GM12873 (cell line): ENCODE results near the gene JPH3.

Experiments used
- TF ChIP-seq, protein P1 (sequence below): IDR thresholded peaks from 2 replicates; pipeline ENCODE4 v1.5.1; 2012; ENCODE audit warnings: low read depth, mild to moderate bottlenecking, moderate library complexity, low read length, control low read depth; ENCODE audit not compliant: insufficient read depth; ENCODE audit errors: missing control alignments

Gene JPH3

DNA sequence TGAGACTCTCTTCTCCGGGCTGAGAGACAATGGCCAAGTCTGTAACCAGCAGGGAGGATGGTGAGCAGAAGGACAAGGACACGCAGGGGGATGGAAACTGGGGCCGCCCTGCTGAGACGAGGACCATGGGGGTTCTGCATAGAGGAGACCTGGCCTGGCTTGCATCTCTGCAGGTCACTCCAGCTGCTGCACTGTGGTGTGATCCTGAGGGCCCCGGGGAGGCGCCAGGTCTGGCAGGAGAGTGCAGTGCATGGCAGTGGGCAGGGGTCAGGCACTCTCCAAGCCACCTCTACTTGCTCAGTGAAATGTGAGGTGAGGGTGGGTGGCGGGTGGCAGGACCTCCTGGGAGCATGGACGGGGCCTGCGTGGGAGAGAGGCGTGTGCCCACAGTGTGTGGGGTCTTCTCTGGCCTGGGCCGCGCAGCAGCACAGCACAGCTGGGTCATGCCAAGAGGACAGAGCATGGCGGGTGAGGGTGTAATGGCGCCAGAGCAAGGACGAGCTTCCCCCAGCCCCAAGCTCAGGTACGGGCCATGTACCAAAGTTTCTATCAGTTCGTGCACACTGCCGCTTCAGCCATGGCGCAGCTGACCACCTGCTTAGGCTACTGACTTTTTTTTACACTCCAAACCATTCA is 120.4 kb downstream of the JPH3 start:
- TF ChIP-seq, protein P1, sequence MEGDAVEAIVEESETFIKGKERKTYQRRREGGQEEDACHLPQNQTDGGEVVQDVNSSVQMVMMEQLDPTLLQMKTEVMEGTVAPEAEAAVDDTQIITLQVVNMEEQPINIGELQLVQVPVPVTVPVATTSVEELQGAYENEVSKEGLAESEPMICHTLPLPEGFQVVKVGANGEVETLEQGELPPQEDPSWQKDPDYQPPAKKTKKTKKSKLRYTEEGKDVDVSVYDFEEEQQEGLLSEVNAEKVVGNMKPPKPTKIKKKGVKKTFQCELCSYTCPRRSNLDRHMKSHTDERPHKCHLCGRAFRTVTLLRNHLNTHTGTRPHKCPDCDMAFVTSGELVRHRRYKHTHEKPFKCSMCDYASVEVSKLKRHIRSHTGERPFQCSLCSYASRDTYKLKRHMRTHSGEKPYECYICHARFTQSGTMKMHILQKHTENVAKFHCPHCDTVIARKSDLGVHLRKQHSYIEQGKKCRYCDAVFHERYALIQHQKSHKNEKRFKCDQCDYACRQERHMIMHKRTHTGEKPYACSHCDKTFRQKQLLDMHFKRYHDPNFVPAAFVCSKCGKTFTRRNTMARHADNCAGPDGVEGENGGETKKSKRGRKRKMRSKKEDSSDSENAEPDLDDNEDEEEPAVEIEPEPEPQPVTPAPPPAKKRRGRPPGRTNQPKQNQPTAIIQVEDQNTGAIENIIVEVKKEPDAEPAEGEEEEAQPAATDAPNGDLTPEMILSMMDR, result no peak

- TF ChIP-seq, protein P1, result no peak
Measured at GRCh38 chr16:87723226-87723623, 120.9 kb downstream of the JPH3 start.

- TF ChIP-seq, protein P1, result no peak
Measured at GRCh38 chr16:87724490-87725291, 122.4 kb downstream of the JPH3 start.

DNA sequence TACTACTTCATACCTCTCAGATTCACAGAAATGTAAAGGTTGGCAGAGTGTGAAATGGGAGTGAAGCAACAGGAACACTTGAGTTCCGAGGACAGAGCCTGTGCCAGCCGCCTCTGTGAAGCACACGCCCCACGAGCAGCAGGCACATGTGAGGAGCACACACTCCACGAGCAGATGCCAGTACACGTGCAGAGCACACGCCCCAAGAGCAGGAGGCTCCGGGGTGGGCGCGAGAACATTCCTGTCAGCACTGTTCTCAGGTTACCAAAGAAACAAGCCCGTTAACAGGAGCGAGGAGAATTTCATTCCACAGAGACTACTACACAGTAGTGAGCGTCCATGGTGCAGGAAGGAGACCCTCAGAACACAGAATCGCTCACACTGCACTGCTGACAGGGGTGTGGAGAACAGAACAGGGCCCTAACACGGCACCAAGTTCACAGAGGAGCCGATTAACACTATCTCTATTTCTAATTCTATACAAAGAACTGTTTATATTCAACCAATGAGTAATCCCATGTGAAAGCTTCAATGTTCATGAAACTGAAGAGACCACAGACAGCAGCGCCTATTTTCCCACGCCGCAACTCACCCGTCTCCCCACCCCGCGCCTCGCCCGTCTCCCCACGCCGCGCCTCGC is 123.4 kb downstream of the JPH3 start:
- TF ChIP-seq, protein P1, result no peak

DNA sequence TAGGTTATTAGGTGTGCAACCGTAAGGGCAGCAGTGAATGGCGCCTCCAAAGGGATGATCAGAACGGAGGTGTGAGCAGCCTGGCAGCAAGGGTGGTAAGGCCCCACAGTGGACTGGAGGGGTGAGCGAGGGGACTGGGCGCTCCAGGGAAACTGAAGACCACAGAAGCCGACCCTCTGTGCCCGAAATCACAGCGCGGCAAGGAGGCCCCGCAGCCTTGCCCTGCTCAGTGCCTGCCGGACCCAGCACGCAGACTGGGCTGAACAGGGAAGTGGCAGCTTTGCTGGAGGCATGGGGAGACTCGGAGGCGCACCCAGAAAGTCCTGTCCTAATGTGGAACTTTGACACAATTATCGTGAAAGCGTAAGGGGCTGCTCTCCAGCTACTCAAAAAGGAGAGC is 125.0 kb downstream of the JPH3 start:
- TF ChIP-seq, protein P1, result no peak

DNA sequence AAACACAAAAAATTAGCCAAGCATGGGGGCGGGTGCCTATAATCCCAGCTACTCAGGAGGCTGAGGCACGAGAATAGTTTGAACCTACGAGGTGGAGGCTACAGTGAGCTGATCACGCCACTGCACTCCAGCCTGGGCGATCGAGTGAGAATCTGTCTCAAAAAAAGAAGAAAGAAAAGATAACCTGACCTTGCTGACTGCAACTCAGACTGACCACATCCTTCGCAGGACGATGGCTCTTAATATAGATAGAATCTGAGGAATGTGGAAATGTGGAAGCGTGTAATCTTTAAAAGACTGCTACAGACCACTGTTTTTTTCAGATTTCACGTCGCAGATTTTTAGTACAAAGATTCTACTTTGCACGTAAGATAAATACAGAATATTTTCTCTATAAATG is 125.7 kb downstream of the JPH3 start:
- TF ChIP-seq, protein P1, result no peak

DNA sequence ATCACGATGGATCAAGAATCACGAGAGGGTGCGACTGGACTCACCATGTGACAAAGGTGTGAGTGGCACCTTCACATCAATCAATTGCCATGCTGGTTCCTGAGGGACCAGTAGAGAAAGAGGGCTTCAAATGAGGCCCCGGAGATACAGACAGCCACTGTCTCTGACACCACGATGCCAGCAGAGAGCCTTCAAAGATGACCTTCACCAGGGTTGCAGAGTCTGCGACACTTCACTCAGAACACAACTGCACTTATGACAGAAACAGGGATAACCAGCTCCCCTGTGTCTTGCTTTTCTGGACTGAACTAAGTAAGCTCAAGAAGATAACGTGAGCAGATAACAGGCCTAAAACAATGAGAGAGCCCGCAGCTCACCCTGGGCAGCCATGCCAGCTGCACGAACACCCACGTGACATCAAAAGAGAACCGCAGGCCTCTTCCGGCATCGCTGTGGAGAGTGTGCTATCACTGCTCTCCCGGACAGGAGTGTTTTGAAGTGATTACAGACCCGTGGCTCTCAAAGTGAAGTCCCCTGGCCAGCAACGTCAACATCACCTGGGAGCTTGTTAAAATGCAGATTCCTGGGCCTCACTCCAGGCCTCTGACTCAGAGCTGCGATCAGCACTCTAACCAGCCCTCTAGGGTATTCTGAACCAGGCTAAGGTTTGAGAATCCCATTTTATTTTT is 127.1 kb downstream of the JPH3 start:
- TF ChIP-seq, protein P1, result no peak
